HG02571 (cell line): ENCODE results near the gene L2HGDH.
"Not testable (repeated sequence)": the region's sequence is repeated elsewhere in the genome, so short reads cannot be mapped to it uniquely, and the experiment has no call there.

Experiments used
- ATAC-seq: cut with Tn5 transposase; IDR thresholded peaks from one replicate; pipeline ENCODE4 v1.9.1; 2021; ENCODE audit warnings: mild to moderate bottlenecking, moderate library complexity; ENCODE audit not compliant: unreplicated experiment

L2HGDH gene

DNA sequence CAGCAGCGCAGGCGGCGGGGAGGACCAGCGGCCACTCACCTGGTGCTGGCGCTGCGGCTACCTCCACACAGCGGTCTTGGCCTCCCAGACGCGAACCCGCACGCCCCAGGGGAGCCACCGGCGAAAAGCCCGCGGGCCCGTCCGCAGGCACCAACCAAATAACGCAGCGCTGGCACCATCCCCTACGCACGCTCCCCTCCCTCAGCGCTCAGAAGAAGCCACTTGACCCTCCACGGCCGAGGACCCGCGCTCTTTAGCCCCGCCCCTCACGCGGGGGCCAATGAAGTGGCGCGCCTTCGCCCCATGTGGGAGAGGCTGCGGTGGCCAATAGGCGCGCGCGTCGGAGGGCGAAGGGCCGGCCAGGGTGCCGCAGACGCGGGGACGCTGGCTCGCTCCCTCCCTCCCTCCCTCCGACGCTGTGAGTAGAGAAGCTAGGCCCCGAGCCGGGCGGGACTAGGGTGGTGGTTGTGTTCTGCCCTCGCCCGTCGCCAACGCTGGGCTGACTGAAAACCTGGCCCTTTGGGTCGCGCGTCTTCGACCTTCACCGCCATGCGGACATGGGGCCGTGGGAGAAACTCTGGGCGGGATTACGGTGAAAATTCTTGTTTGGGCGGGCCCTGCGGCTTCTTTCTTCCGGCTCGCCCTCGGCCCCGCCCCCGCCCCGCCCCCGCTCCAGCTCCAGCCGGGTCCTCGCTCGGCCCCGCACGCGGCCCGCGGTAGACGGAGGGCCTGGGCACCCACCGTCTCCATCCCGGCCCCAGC is at the start of gene L2HGDH, which contains the start of gene DMAC2L:
TSS of gene L2HGDH (minus strand) at position 258 of the 762 bp plus-strand sequence. CDS start at position 179, 79 bp downstream.
TSS of gene DMAC2L (plus strand) at position 353 of the 762 bp plus-strand sequence. CDS start 9,164 bp downstream, outside the sequence.
- peak; percentile 95 for ATAC-seq

DNA sequence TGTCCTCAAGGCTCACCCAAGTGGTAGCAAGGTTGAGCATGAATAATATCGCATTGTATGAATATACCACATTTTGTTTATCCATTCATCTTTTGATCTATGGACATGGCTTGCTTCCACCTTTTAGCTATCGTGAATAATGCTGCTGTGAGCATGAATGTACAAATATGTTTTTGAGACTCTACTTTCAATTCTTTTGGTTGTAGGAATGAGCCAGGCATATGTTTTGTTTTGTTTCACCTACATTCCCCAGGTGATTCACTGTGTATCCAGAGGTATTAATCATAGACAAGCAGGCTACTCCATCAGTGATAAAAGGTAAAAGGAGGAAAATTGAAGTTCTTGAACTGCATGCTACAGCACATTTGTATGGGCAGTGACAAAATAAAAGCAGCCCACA is 48.8 kb upstream of the L2HGDH start:
- no peak for ATAC-seq

DNA sequence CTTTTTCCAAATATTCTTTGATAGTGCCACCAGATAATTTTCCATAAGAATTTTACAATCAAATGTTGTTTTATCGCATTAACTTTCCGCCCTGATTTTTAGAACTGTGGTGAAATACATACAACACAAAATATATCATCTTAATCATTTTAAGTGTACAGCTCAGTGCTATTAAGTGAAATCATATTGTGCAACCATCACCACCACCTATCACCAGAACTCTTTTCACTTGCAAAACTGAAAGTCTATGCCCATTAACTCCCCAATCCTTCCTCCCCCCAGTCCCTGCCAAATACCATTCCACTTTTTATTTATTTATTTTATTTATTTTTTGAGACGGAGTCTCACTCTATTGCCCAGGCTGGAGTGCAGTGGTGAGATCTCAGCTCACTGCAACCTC is 48.1 kb upstream of the L2HGDH start:
- no peak for ATAC-seq

DNA sequence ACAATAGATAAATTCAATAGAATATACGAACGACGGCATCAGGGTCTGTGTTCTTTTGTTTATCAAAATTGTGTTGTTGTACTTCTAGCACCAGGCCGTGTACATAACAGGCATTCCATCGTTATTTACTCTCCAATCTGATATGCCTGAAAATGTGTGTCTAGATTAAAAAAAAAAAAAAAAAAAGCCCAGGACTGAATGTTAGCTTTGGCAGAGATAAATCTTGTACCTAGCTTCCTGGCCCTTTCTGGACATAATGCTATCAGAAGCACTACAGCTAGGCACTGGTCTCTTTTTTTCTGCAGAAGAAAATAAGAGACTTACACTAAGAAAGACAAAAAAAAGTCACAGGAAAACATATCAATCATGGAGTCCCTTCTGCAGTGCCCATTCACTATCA is 47.6 kb upstream of the L2HGDH start:
- ATAC-seq: no peak

DNA sequence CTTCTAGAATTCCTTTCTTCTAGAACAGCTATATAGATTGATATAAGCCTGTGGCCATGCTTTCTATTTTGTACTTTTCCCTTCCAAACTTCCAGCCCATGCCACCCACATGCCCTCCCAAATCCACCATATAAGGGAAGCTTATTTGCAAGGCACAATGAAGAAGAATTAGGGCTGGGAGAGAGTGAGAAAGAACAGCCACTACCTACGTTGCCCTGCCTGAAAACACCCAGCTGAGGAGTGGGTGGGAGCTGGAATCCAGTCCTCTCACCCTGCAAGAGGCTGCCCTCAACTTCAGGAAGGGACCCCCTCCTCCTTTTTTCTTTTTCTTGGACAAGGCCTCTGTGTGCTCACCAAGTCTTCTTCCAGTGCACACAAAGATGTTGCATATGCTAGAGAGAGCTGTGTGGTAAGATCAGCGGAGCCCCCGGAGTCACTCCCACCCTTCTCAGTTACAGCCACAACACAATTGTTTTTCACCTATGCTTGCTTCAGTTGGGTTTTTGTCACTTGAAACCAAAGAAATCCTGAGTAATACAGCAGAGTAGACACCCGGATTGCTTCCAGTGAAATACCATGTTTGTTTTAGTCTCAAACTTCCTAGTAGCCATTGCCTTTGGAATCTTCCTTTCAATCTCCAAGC is 45.8 kb upstream of the L2HGDH start:
- no peak for ATAC-seq

DNA sequence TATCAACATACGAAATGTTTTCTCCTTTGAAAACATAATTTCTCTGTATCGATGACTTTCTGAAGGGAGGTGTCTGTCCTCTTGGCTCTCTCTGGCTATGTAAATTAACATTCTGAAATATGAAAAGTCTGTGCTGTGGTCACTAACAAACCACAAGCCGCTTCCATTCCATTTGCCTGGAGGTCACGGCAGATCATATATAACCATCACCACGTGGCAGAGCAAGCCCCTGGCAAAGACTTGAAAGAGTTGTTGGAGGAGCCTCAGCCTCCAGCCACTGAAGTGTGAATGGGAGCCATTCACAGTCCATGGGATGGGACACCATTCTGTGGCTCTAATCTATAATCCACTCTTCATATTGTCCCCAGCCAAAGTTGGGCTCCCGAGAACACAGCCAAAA is 45.1 kb upstream of the L2HGDH start:
- no peak for ATAC-seq

DNA sequence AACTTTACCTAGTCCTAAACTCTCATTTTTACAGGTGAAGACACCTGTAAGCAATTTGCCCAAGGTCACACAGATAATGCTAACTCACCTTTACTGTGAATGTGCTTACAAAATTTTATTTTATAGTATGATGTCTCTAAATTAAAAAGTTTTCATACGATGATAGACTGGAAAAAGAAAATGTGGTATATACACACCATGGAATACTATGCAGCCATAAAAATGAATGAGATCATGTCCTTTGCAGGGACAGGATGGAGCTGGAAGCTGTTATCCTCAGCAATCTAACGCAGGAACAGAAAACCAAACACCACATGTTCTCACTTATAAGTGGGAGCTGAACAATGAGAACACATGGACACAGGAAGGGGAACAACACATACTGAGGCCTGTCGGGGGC is 44.3 kb upstream of the L2HGDH start:
- not testable (repeated sequence) for ATAC-seq

DNA sequence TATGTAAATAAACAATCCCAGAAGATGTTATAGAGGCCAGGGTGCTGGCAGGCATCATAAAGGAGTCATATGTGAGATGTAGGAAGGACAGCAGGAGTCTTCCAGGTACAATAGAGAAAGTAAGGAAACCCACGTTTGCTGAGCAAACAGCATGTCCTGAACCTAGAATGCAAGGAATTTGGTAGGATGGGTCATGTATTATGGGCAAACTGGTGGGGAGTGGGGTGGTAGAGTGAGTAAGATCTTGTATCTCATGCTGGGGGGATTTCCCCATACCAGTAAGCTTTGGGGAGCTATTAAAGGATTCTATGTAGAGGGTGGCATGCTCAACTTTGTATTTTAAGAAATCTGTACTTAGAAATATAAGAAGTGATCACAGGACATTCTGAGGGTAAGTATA is 43.7 kb upstream of the L2HGDH start:
- ATAC-seq: no peak

DNA sequence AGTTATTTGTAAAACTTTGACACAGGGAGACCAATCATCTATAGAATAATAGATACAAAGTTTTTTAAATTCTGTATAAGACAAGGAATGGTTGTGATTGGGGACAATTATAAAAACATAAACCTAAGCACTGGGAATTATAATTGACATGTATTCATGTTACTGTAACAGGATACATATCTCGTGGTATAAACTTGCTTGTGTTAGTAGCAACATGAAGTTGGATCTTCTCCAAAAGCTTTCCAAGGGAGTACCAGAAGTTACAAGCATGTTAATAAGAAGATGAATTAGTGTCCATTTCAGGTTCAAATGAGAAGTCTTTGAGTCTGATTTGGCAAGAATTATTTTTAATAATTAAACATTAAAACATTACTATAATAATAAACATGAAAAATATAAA is 42.5 kb upstream of the L2HGDH start:
- ATAC-seq: no peak

DNA sequence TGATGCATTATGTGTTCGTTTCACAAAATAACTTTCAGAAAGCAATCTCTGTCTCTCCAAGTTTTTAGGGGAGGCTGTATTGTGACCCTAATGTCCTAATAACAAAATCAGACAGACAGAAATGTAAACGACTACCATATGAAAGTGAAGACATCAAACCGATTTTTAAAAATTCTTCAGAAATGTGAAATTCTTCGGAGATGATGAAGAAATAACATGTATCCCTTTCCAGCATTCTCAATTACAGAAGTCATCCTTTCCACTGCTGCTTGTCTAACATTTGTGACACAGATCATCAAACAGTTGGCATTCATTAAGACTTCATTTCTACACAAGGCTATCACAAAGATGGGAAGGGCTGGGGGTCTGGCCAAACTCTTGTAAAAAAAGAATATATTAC is 41.1 kb upstream of the L2HGDH start:
- no peak for ATAC-seq

DNA sequence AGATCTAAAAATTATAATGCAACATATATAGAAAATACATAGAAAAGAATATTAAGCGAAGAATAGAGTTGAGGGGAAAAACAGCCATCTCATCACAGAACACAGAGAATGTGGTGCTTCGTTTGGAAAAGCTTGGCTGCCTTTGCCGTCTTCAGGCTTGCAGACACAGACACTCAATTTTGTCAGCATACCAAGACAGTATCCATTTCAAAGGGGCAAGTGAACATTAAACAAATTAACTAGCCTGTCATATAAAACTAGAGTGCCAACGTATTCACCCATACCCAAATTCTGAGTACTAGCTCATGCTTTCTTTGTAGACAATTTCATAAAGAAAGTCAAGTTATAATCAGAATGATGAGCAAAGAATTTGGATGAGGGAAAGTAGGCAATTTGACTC is 40.6 kb upstream of the L2HGDH start:
- ATAC-seq: no peak

DNA sequence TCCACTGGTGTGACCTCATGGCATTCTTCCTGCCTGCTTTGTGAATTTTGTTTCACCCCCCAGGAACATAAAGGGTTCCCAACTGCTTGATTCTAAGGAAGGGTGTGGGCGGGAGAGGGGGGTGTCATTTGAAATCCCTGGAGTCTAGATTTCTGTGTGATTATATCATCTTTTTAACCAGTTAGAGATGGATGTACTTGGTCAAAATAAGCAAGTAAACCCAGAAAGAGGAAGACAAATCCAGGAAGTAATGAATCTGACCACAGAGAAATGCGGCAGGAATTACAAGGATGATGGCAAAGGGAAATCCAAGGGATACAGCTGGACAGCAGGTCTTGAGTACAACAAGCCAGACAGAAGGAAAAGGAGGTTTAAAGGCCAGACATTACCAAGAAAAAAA is 38.9 kb upstream of the L2HGDH start:
- ATAC-seq: no peak

DNA sequence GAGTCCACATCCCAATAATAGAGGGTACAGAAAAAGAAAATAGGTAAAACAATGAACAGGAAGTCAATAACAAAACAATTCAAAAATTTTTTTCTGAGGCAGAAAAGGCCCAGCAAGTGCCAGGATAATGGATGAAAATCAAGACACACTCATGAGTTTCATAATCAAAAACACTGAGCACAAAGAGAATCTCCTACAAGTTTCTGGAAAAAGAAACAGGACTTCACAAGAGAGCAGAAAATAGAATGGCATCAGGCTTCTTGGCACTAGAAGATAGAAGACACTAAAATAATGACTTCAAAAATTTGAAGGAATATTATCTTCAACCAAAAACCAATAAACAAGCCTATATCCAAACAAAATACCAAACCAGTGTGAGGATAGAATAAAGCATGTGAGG is 36.9 kb upstream of the L2HGDH start:
- no peak for ATAC-seq

DNA sequence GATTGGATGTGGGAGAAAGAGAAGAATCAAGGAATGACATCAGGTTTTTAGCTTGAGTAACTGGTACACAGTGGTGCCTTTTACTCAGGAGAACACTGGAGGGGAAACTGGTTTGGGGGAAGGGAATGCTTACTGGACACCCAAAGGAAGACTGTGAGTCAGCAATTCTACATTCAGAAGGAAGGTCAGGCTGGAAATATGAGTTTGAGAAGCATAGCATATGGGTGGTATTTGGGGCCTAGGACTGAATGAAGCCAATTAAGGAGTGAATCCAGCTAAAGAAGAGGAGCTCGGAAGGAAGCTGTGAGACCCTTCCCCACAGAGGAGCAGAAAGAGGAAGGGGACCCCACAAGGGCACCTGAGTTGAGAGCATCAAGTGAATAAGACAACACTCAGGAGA is 35.5 kb upstream of the L2HGDH start:
- ATAC-seq: no peak

DNA sequence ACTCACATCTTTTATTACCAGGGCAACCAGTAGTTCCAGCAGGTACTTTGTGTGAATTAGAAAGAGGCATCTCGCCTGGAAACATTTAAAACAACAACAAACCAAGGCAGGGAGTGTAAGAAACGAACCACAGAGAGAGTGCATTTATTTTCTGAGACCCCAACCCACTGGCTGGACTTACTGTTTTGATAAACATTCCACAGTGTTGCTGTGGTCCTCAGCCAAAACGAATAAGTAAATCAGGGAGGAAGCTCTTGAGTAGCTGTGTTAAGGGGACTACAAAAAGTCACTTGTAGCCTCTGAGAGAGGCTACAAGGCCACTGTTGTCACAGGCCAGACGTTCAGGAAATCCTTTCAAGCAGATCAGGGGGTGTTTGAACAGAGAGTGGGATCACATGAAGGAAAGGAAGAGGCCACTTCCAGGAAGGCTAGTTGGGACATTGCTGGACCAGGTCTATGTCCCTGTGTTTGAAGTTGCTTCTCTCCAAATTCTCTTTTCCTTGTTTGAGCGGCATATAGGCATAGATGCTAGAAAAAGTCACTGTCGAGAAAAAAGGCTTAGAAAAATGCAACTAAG is 33.9 kb upstream of the L2HGDH start:
- no peak for ATAC-seq

DNA sequence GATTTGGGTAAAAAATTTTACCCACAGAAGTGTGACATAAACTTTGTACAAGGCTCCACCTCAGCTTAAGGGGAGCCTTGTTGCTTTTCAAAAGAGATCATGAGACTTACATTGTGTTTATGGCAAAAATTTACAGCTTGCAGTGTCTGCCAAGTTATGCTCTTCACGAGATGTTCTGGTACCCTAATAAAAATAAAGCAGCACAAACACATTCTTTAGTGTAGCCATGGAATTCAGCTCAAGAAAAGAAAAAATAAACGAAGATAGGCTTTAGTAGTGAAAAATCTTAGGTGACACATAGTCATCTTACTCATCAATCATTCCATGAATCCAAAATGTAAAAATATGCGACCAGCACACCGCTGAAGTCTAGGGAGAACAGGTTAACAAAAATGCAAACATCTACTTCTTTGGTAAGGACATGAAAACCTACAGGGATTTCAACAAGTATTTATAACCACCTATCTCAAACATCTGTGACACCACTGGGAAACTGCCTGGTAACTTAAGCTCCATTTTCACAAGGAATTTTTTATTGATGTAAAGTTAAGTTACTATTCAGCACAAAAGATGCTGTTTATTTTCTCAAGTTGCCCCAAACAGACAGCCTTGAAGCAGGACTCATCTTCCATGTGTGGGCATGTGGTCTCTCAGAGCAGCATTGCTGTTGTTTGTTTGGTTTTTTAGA is 33.0 kb upstream of the L2HGDH start:
- ATAC-seq: no peak

DNA sequence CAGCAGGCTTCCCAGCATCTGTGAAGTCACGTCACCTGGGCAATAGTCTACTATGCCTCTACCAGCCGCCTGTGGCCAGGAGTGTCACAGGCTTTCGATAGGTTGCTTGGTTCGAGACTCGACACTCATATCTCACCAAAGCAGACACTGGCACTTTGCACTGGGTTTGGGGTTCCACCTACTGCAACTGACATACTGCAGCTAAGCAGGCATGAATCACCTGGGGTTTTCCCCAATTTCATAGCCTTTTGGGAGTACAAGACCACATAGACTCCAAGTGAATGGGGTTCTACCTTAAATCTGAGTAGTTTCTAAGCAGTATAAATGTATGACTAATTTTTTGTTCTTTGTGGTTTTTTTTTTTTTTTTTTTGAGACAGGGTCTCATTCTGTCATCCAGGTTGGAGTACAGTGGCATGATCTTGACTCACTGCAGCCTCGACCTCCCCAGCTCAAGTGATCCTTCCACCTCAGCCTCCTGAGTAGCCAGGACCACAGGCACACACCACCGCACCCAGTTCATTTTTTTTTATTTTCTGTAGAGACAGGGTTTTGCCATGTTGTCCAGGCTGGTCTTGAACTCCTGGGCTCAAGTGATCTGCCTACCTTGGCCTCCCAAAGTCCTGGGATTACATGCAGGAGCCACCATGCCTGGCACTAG is 32.2 kb upstream of the L2HGDH start:
- ATAC-seq: peak; percentile 78

DNA sequence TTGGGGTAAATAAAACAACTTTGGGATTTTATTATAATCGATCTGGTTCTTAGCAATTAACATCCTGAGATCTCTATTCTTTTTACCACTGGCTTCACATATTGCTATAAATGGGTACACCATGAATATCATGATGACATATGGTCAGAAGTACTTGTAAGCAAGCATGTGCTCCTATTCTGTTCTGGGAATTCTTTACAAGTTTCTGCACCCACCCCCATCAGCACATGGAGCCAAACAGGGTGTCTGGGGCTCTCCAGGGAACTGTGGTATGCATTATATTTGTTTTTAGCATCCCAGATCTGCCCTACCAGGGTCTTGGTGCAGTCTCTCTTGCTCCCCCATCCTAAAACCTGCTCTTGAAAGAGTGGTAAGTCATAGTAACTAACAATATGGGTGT is 31.4 kb upstream of the L2HGDH start:
- no peak for ATAC-seq

DNA sequence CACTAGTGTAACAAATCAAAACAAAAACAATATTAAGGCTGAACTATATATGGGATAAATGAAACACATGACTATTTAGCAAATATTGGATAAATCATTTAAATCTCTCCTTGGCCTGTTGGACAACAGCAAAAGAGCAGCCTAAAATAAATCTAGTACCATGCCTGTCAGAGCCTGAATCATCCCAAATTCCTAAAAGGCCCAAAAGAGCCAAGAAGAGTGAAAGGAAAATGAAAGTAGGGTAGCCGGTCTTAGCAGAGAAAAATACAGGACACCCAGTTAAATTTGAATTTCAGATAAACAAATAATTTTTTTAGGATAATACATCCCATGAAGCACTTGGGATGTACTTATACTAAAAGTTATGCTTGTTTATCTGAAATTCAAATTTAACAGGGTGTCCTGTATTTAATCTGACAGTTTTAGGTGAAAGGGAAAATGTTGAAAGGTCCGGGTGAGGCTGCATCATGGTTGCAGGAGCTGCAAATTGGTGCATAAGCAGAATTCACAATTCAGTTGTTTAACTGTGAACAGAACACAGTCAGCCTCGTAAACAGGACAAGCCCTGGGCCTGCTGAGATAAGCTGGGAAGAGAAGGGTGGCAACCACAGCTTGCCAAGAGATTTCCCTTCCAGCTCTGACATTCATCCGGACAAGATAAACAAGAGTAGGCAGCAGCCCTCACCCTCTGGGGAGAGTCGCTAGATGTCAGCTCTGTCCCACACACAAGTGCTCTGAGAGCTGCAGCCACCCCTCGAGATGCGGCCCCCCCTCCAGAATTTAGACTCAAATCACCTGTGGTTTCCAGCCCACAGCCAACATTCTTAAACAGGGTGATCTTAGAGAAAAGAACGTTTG is 30.4 kb upstream of the L2HGDH start:
- ATAC-seq: no peak

DNA sequence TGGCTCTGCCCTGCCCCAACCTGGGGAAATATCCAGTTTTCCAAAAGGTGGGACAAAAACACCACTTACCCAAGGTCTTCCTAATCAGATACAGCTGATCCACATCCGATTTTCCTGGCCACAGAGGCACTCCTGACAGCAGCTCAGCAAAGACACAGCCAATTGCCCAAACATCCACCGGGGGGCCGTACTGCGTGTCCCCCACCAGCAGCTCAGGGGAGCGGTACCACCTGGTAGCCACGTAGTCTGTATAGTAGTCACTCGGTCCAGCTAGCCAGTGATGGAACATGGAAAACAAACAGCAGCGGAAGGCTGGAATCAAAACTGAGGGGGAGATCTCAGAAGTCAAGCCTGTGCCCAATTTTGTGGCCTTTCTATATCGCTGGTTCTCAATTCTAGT is 28.9 kb upstream of the L2HGDH start:
- no peak for ATAC-seq
